GM23338 (cell line): ENCODE results near the gene UNC13D. TPM values are rescaled to one million over a fixed set of nuclear protein-coding genes. Genes with fewer than 3 reads are reported as not detected.

Experiments used
- ATAC-seq: fragments of 200-7000 bp; cut with Tn5 transposase; 3 replicates; pipeline ENCODE4 v1.9.1; 2020
- DNase-seq: peaks from one replicate; pipeline ENCODE4 v3.0.0-alpha.2; 2015; ENCODE audit warnings: low spot score
- H2AFZ ChIP-seq: fragments of 200-600 bp; sonication (generic); 2 replicates; pipeline ENCODE4 v1.8.0; 2016; ENCODE audit warnings: antibody characterized with exemption, mild to moderate bottlenecking, moderate library complexity
- H3F3A ChIP-seq: fragments of 200-600 bp; sonication (generic); replicated peaks from 2 replicates; pipeline ENCODE4 v1.8.0; 2017; ENCODE audit warnings: antibody characterized with exemption, mixed run types, low read depth
- H3K27ac ChIP-seq: fragments of 200-600 bp; sonication (generic); 2 replicates; pipeline ENCODE4 v1.6.1; 2016; ENCODE audit warnings: low read depth
- H3K27me3 ChIP-seq: fragments of 200-600 bp; sonication (generic); 2 replicates; pipeline ENCODE4 v1.8.0; 2016; ENCODE audit warnings: mild to moderate bottlenecking, mixed run types, moderate library complexity; ENCODE audit not compliant: insufficient read depth
- H3K36me3 ChIP-seq: fragments of 200-600 bp; sonication (generic); 2 replicates; pipeline ENCODE4 v1.8.0; 2016; ENCODE audit warnings: mild to moderate bottlenecking; ENCODE audit not compliant: insufficient read depth
- H3K4me1 ChIP-seq: fragments of 200-600 bp; sonication (generic); 2 replicates; pipeline ENCODE4 v1.8.0; 2016; ENCODE audit warnings: mild to moderate bottlenecking, moderate library complexity; ENCODE audit not compliant: insufficient read depth
- H3K4me2 ChIP-seq: fragments of 200-600 bp; sonication (generic); 2 replicates; pipeline ENCODE4 v1.7.1; 2017; ENCODE audit warnings: mixed run types
- H3K4me3 ChIP-seq: fragments of 200-600 bp; sonication (generic); 2 replicates; pipeline ENCODE4 v1.6.1; 2016; ENCODE audit warnings: mixed run types
- H3K79me2 ChIP-seq: fragments of 200-600 bp; sonication (generic); replicated peaks from 2 replicates; pipeline ENCODE4 v1.8.0; 2017; ENCODE audit warnings: mild to moderate bottlenecking; ENCODE audit not compliant: insufficient read depth
- H3K9me2 ChIP-seq: fragments of 200-600 bp; sonication (generic); 2 replicates; pipeline ENCODE4 v1.8.0; 2017; ENCODE audit not compliant: insufficient read depth
- H4K20me1 ChIP-seq: fragments of 200-600 bp; sonication (generic); replicated peaks from 2 replicates; pipeline ENCODE4 v1.8.0; 2017; ENCODE audit warnings: mild to moderate bottlenecking; ENCODE audit not compliant: insufficient read depth
- H3K27ac Mint-ChIP-seq: 2 replicates; pipeline ENCODE4 v1.8.0; 2020; ENCODE audit warnings: inconsistent platforms, mild to moderate bottlenecking, moderate library complexity, mixed read lengths
- H3K27me3 Mint-ChIP-seq: 3 replicates; pipeline ENCODE4 v1.8.0; 2022; ENCODE audit warnings: low read depth, mild to moderate bottlenecking, moderate library complexity, mixed read lengths, inconsistent platforms; ENCODE audit not compliant: insufficient read depth, poor library complexity
- H3K36me3 Mint-ChIP-seq: 3 replicates; pipeline ENCODE4 v1.8.0; 2021; ENCODE audit warnings: low read depth, mild to moderate bottlenecking, inconsistent platforms, moderate library complexity, mixed read lengths
- H3K4me1 Mint-ChIP-seq: 3 replicates; pipeline ENCODE4 v1.8.0; 2020; ENCODE audit warnings: mild to moderate bottlenecking, inconsistent platforms, mixed read lengths
- H3K4me3 Mint-ChIP-seq: 3 replicates; pipeline ENCODE4 v1.8.0; 2021; ENCODE audit warnings: moderate library complexity, mild to moderate bottlenecking, inconsistent platforms, mixed read lengths
- H3K9me3 Mint-ChIP-seq: 3 replicates; pipeline ENCODE4 v1.8.0; 2020; ENCODE audit warnings: moderate library complexity, mild to moderate bottlenecking, inconsistent platforms, mixed read lengths
- EZH2 ChIP-seq: fragments of 200-600 bp; sonication (generic); IDR thresholded peaks from one replicate; pipeline ENCODE4 v1.8.0; 2017; ENCODE audit warnings: antibody characterized with exemption, mild to moderate bottlenecking, low read depth; ENCODE audit not compliant: unreplicated experiment
- EZH2phosphoT487 ChIP-seq: fragments of 200-600 bp; sonication (generic); IDR thresholded peaks from one replicate; pipeline ENCODE4 v1.8.1; 2018; ENCODE audit warnings: antibody characterized with exemption; ENCODE audit not compliant: unreplicated experiment
- JUNB ChIP-seq: IDR thresholded peaks from one replicate; pipeline ENCODE4 v1.6.1; 2016; ENCODE audit warnings: antibody characterized with exemption; ENCODE audit not compliant: unreplicated experiment
- NANOG ChIP-seq: IDR thresholded peaks from 2 replicates; pipeline ENCODE4 v1.6.1; 2016; ENCODE audit warnings: antibody characterized with exemption, borderline replicate concordance
- POLR2AphosphoS5 ChIP-seq: IDR thresholded peaks from 2 replicates; pipeline ENCODE4 v1.6.1; 2016; ENCODE audit warnings: antibody characterized with exemption, low read depth
- STAT1 ChIP-seq: IDR thresholded peaks from one replicate; pipeline ENCODE4 v1.6.1; 2016; ENCODE audit warnings: antibody characterized with exemption; ENCODE audit not compliant: unreplicated experiment
- ZNF114 ChIP-seq: fragments of 250-450 bp; sonication (Bioruptor Pico); IDR thresholded peaks from 2 replicates; pipeline ENCODE4 v1.5.0; 2020; ENCODE audit warnings: mild to moderate bottlenecking, moderate library complexity
- polyA plus RNA-seq: library from polyadenylated mRNA; unstranded; fragments of >200 nt; fragmentation: Nextera tagmentation; extraction: Ambion mirVana; gene quantifications from 2 replicates; pipeline ENCODE4 v1.2.1, GENCODE V29; 2016
- total RNA-seq: library from RNA; depleted of rRNA; stranded (reverse); fragments of >200 nt; shearing (Covaris generic); gene quantifications from 2 replicates; pipeline ENCODE4 v1.2.3, GENCODE V29; 2014
- TF ChIP-seq, protein P1 (sequence below), 2 experiments: fragments of 200-600 bp in 1 of 2; sonication (generic) in 1 of 2; conservative IDR thresholded peaks; 2 replicates each; pipeline versions ENCODE4 v1.5.1 to v1.6.1; 2016 to 2017; ENCODE audit warnings: antibody characterized with exemption in 2 of 2, low read depth in 2 of 2, mild to moderate bottlenecking in 2 of 2, moderate library complexity in 1 of 2
- TF ChIP-seq, protein P2 (sequence below): IDR thresholded peaks from 2 replicates; pipeline ENCODE4 v1.6.1; 2016; ENCODE audit warnings: antibody characterized with exemption
- TF ChIP-seq, protein P3 (sequence below): fragments of 250-450 bp; sonication (Bioruptor Pico); IDR thresholded peaks from 2 replicates; pipeline ENCODE4 v1.5.0; 2020; ENCODE audit warnings: mild to moderate bottlenecking, moderate library complexity

The UNC13D gene
- total and polyA plus RNA-seq, 2 experiments from 2014 or later = 5.9 to 10.8 TPM

DNA sequence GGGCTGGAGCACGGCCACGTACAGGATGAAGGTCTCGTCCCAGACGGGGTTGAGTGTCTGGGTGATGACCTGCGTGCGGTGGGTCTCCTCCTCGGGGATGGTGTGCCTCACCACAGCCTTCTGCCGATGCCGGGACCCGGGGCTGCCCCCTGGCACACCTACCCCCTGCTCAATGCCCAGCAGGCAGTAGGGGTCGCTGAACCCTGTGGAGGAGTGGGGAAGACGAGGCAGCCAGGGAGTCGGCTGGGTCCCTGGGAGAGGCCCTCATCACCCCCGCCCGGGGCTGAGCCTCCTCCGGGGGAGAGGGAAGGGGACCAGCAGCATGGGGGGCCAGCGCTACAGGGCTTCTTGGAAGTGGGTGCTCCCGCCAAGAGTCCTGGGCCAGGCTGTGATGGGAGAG is 1.8 kb downstream of the UNC13D start:
- Histone ChIP-seq H3K79me2 (no peaks in the 10 kb centered on the region), H3K27ac (no peak overlapping the region), H3K36me3 (0 out of 2 replicates have a peak, but pooled peaks cover 5% of the 10 kb centered on the region), H3K4me3 (no peak overlapping the region), H3K27me3 (no peaks in the 10 kb centered on the region), H3K9me2 (no peaks in the 10 kb centered on the region), H3K4me2 (no peak overlapping the region), H4K20me1 (no peaks in the 10 kb centered on the region), H3K4me1 (peaks cover 10% of the 10 kb centered on the region), H2AFZ (no peak overlapping the region), H3F3A (0 out of 2 replicates have a peak, but pooled peaks cover 7% of the 10 kb centered on the region)
- DNase-seq = no peak
- peaks cover 10% of the 10 kb centered on the region; the same call in 2 of the 3 replicates for H3K4me1 Mint-ChIP-seq
- peaks cover 9% of the 10 kb centered on the region for H3K27me3 Mint-ChIP-seq
- H3K27ac Mint-ChIP-seq = no peak overlapping the region
- H3K9me3 Mint-ChIP-seq = no peaks in the 10 kb centered on the region
- H3K4me3 Mint-ChIP-seq = no peak overlapping the region
- TF ChIP-seq STAT1 = no peak
- TF ChIP-seq, protein P1, sequence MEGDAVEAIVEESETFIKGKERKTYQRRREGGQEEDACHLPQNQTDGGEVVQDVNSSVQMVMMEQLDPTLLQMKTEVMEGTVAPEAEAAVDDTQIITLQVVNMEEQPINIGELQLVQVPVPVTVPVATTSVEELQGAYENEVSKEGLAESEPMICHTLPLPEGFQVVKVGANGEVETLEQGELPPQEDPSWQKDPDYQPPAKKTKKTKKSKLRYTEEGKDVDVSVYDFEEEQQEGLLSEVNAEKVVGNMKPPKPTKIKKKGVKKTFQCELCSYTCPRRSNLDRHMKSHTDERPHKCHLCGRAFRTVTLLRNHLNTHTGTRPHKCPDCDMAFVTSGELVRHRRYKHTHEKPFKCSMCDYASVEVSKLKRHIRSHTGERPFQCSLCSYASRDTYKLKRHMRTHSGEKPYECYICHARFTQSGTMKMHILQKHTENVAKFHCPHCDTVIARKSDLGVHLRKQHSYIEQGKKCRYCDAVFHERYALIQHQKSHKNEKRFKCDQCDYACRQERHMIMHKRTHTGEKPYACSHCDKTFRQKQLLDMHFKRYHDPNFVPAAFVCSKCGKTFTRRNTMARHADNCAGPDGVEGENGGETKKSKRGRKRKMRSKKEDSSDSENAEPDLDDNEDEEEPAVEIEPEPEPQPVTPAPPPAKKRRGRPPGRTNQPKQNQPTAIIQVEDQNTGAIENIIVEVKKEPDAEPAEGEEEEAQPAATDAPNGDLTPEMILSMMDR (conservative IDR thresholded peaks at IDR 0.05; ENCODE audit: low read depth in 2 of 2) = peak in 1 of 2 experiments; percentile 14; a peak in 1 of 4 replicates
- ATAC-seq = no peak
- H3K36me3 Mint-ChIP-seq = peaks cover 18% of the 10 kb centered on the region

DNA sequence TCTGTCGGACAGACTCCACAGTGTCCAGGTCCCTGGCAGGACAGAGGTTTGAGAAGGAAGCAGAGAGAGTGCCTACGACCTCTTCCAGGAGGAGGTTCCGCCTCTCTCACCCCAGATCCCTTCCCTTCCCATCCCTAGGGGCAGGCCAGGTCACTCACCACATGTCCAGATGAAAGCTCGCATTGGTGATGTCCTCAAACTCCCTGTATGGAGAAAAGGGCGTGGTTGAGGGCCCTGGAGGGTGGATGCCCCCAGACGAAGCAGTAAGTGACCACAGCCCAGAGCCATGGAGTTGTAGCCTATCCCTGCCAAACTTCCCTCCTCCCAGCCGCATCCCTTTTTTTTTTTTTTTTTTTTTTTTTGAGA is 3.4 kb downstream of the UNC13D start:
- no peak overlapping the region for H3K27ac ChIP-seq
- DNase-seq = no peak
- Mint-ChIP-seq H3K27ac (no peak overlapping the region), H3K36me3 (peaks cover 5% of the 10 kb centered on the region), H3K9me3 (no peaks in the 10 kb centered on the region; the same call in 2 of the 3 replicates), H3K4me1 (peaks cover 9% of the 10 kb centered on the region; the same call in 2 of the 3 replicates), H3K27me3 (peaks cover 9% of the 10 kb centered on the region), H3K4me3 (no peak overlapping the region)
- no peak overlapping the region for H3K4me3 ChIP-seq
- no peak overlapping the region for H3K4me2 ChIP-seq
- no peak for TF ChIP-seq EZH2phosphoT487
- TF ChIP-seq POLR2AphosphoS5 = no peak
- TF ChIP-seq STAT1 = no peak
- no peak for TF ChIP-seq JUNB
- no peak for TF ChIP-seq NANOG
- TF ChIP-seq EZH2 = no peak
- TF ChIP-seq, protein P1 (conservative IDR thresholded peaks at IDR 0.05; ENCODE audit: low read depth in 2 of 2) = no peak
- TF ChIP-seq ZNF114 (CRISPR knock-in tag) = no peak
- TF ChIP-seq, protein P2, sequence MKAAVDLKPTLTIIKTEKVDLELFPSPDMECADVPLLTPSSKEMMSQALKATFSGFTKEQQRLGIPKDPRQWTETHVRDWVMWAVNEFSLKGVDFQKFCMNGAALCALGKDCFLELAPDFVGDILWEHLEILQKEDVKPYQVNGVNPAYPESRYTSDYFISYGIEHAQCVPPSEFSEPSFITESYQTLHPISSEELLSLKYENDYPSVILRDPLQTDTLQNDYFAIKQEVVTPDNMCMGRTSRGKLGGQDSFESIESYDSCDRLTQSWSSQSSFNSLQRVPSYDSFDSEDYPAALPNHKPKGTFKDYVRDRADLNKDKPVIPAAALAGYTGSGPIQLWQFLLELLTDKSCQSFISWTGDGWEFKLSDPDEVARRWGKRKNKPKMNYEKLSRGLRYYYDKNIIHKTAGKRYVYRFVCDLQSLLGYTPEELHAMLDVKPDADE = no peak
- TF ChIP-seq, protein P3, sequence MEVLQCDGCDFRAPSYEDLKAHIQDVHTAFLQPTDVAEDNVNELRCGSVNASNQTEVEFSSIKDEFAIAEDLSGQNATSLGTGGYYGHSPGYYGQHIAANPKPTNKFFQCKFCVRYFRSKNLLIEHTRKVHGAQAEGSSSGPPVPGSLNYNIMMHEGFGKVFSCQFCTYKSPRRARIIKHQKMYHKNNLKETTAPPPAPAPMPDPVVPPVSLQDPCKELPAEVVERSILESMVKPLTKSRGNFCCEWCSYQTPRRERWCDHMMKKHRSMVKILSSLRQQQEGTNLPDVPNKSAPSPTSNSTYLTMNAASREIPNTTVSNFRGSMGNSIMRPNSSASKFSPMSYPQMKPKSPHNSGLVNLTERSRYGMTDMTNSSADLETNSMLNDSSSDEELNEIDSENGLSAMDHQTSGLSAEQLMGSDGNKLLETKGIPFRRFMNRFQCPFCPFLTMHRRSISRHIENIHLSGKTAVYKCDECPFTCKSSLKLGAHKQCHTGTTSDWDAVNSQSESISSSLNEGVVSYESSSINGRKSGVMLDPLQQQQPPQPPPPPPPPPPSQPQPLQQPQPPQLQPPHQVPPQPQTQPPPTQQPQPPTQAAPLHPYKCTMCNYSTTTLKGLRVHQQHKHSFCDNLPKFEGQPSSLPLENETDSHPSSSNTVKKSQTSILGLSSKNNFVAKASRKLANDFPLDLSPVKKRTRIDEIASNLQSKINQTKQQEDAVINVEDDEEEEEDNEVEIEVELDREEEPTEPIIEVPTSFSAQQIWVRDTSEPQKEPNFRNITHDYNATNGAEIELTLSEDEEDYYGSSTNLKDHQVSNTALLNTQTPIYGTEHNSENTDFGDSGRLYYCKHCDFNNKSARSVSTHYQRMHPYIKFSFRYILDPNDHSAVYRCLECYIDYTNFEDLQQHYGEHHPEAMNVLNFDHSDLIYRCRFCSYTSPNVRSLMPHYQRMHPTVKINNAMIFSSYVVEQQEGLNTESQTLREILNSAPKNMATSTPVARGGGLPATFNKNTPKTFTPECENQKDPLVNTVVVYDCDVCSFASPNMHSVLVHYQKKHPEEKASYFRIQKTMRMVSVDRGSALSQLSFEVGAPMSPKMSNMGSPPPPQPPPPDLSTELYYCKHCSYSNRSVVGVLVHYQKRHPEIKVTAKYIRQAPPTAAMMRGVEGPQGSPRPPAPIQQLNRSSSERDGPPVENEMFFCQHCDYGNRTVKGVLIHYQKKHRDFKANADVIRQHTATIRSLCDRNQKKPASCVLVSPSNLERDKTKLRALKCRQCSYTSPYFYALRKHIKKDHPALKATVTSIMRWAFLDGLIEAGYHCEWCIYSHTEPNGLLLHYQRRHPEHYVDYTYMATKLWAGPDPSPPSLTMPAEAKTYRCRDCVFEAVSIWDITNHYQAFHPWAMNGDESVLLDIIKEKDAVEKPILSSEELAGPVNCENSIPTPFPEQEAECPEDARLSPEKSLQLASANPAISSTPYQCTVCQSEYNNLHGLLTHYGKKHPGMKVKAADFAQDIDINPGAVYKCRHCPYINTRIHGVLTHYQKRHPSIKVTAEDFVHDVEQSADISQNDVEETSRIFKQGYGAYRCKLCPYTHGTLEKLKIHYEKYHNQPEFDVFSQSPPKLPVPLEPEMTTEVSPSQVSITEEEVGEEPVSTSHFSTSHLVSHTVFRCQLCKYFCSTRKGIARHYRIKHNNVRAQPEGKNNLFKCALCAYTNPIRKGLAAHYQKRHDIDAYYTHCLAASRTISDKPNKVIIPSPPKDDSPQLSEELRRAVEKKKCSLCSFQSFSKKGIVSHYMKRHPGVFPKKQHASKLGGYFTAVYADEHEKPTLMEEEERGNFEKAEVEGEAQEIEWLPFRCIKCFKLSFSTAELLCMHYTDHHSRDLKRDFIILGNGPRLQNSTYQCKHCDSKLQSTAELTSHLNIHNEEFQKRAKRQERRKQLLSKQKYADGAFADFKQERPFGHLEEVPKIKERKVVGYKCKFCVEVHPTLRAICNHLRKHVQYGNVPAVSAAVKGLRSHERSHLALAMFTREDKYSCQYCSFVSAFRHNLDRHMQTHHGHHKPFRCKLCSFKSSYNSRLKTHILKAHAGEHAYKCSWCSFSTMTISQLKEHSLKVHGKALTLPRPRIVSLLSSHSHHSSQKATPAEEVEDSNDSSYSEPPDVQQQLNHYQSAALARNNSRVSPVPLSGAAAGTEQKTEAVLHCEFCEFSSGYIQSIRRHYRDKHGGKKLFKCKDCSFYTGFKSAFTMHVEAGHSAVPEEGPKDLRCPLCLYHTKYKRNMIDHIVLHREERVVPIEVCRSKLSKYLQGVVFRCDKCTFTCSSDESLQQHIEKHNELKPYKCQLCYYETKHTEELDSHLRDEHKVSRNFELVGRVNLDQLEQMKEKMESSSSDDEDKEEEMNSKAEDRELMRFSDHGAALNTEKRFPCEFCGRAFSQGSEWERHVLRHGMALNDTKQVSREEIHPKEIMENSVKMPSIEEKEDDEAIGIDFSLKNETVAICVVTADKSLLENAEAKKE = no peak
- no peaks in the 10 kb centered on the region for H4K20me1 ChIP-seq
- no peaks in the 10 kb centered on the region for H3K79me2 ChIP-seq
- 0 out of 2 replicates have a peak, but pooled peaks cover 5% of the 10 kb centered on the region for H3F3A ChIP-seq
- no peaks in the 10 kb centered on the region for H3K36me3 ChIP-seq
- H3K27me3 ChIP-seq = no peaks in the 10 kb centered on the region
- H3K9me2 ChIP-seq = no peaks in the 10 kb centered on the region
- no peak for ATAC-seq
- H3K4me1 ChIP-seq = peaks cover 9% of the 10 kb centered on the region
- no peak overlapping the region for H2AFZ ChIP-seq
